Hepatocyte (in vitro differentiated cells): ENCODE measurements around the gene MT4.
"Not testable (repeated sequence)": the region's sequence is repeated elsewhere in the genome, so short reads cannot be mapped to it uniquely, and the experiment has no call there.

ENCODE experiments used
- EZH2 ChIP-seq: fragments of 200-600 bp; sonication (generic); IDR thresholded peaks from 2 replicates; pipeline ENCODE4 v1.6.1; 2016; ENCODE audit warnings: antibody characterized with exemption, mild to moderate bottlenecking, borderline replicate concordance
- EZH2phosphoT487 ChIP-seq: fragments of 200-600 bp; sonication (generic); IDR thresholded peaks from one replicate; pipeline ENCODE4 v1.6.1; 2018; ENCODE audit warnings: antibody characterized with exemption, mild to moderate bottlenecking, low read depth, moderate library complexity; ENCODE audit not compliant: unreplicated experiment, severe bottlenecking
- TF ChIP-seq, protein P1 (sequence below): fragments of 200-600 bp; sonication (generic); IDR thresholded peaks from 2 replicates; pipeline ENCODE4 v1.5.1; 2016; ENCODE audit warnings: antibody characterized with exemption, mild to moderate bottlenecking; ENCODE audit not compliant: poor library complexity

DNA sequence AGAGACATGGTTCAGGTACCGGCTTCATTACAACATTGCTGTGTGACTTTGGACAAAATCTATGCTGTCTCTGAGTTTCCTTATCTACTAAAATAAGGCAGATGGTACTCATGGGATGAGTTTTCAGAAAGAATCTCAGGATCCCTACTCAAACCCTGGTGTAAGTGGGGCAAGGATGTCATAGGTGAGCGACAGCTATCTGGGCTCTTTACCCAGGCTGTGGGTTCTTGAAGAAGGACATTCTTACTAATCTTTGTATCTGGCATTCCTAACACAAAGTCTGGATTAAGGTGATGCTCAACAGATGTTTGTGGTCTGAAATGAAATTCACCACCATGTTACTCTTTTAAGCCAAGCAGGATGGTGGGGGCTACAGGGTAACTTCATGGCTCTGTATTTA lies 18.0 kb downstream of the MT4 start:
- TF ChIP-seq, protein P1, sequence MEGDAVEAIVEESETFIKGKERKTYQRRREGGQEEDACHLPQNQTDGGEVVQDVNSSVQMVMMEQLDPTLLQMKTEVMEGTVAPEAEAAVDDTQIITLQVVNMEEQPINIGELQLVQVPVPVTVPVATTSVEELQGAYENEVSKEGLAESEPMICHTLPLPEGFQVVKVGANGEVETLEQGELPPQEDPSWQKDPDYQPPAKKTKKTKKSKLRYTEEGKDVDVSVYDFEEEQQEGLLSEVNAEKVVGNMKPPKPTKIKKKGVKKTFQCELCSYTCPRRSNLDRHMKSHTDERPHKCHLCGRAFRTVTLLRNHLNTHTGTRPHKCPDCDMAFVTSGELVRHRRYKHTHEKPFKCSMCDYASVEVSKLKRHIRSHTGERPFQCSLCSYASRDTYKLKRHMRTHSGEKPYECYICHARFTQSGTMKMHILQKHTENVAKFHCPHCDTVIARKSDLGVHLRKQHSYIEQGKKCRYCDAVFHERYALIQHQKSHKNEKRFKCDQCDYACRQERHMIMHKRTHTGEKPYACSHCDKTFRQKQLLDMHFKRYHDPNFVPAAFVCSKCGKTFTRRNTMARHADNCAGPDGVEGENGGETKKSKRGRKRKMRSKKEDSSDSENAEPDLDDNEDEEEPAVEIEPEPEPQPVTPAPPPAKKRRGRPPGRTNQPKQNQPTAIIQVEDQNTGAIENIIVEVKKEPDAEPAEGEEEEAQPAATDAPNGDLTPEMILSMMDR = not testable (repeated sequence)
- TF ChIP-seq EZH2, EZH2phosphoT487: not testable (repeated sequence)
